Smooth muscle cell (in vitro differentiated cells): ENCODE data around the gene PPFIA1. TPM values are rescaled to one million over a fixed set of nuclear protein-coding genes. Genes with fewer than 3 reads are reported as not detected.

Source experiments
- DNase-seq: peaks from one replicate; lab custom pipeline; 2025; ENCODE audit not compliant: unreplicated experiment; lab: John Stamatoyannopoulos, UW
- H2AFZ ChIP-seq: fragments of 200-600 bp; sonication (generic); 2 replicates; pipeline ENCODE4 v1.6.0; 2016; ENCODE audit warnings: antibody characterized with exemption, low read depth, mild to moderate bottlenecking
- H3F3A ChIP-seq: fragments of 200-600 bp; sonication (generic); 2 replicates; pipeline ENCODE4 v1.6.0; 2017; ENCODE audit warnings: antibody characterized with exemption, low read depth
- H3K27ac ChIP-seq: fragments of 200-600 bp; sonication (generic); 2 replicates; pipeline ENCODE4 v1.5.1; 2016; ENCODE audit warnings: low read depth, mild to moderate bottlenecking
- H3K27me3 ChIP-seq: fragments of 200-600 bp; sonication (generic); 2 replicates; pipeline ENCODE4 v1.6.1; 2016; ENCODE audit warnings: low read depth, mild to moderate bottlenecking
- H3K36me3 ChIP-seq: fragments of 200-600 bp; sonication (generic); 2 replicates; pipeline ENCODE4 v1.5.1; 2016; ENCODE audit warnings: low read depth
- H3K4me1 ChIP-seq: fragments of 200-600 bp; sonication (generic); 2 replicates; pipeline ENCODE4 v1.5.1; 2016; ENCODE audit warnings: low read depth
- H3K4me2 ChIP-seq: fragments of 200-600 bp; sonication (generic); 2 replicates; pipeline ENCODE4 v1.6.0; 2016; ENCODE audit warnings: mild to moderate bottlenecking
- H3K4me3 ChIP-seq: fragments of 200-600 bp; sonication (generic); 2 replicates; pipeline ENCODE4 v1.5.1; 2016; ENCODE audit warnings: mild to moderate bottlenecking
- H3K79me2 ChIP-seq: fragments of 200-600 bp; sonication (generic); 2 replicates; pipeline ENCODE4 v1.6.0; 2016; ENCODE audit warnings: low read depth, mild to moderate bottlenecking
- H3K9ac ChIP-seq: fragments of 200-600 bp; sonication (generic); 2 replicates; pipeline ENCODE4 v1.6.0; 2016; ENCODE audit warnings: low read depth
- H3K9me3 ChIP-seq: fragments of 200-600 bp; sonication (generic); replicated peaks from 2 replicates; pipeline ENCODE4 v1.5.1; 2016; ENCODE audit warnings: low read depth
- H4K20me1 ChIP-seq: fragments of 200-600 bp; sonication (generic); 2 replicates; pipeline ENCODE4 v1.6.0; 2016; ENCODE audit warnings: low read depth
- CTCF ChIP-seq: fragments of 200-600 bp; sonication (generic); IDR thresholded peaks from 2 replicates; pipeline ENCODE4 v1.5.1; 2017; ENCODE audit warnings: borderline replicate concordance, mild to moderate bottlenecking, antibody characterized with exemption; ENCODE audit not compliant: insufficient read depth, poor library complexity, severe bottlenecking
- WGBS: methylation state at CpG from one replicate; pipeline ENCODE4 v1.1.7; 2016; ENCODE audit warnings: low lambda C conversion rate; 5-methylcytosine and 5-hydroxymethylcytosine counted together
- polyA plus RNA-seq: library from polyadenylated mRNA; unstranded; fragments of >200 nt; fragmentation: Nextera tagmentation; extraction: Ambion mirVana; gene quantifications from 2 replicates; pipeline ENCODE4 v1.2.1, GENCODE V29; 2016
- total RNA-seq: library from RNA; depleted of rRNA; stranded (reverse); fragments of >200 nt; gene quantifications from 2 replicates; pipeline ENCODE4 v1.2.3, GENCODE V29; 2014

PPFIA1 gene
- total and polyA plus RNA-seq, 2 experiments from 2014 or later, result 23.8 to 48.2 TPM

GRCh38 chr11:70304208-70304603, 33.7 kb downstream of the PPFIA1 start:
- DNase-seq, result no peak
- Histone ChIP-seq H3K4me2 (no peak overlapping the region), H3F3A (no peaks in the 10 kb centered on the region), H3K36me3 (no peaks in the 10 kb centered on the region), H3K4me3 (no peak overlapping the region), H3K4me1 (no peaks in the 10 kb centered on the region), H3K27me3 (no peaks in the 10 kb centered on the region), H3K79me2 (peaks cover 70% of the 10 kb centered on the region), H3K27ac (no peak overlapping the region), H3K9me3 (no peaks in the 10 kb centered on the region), H3K9ac (no peak overlapping the region), H4K20me1 (peaks cover 86% of the 10 kb centered on the region), H2AFZ (no peak overlapping the region)
- WGBS, result 95% methylated on average over 2 of the region's 2 CpGs
- TF ChIP-seq CTCF, result no peak

- Histone ChIP-seq H3K9me3 (no peaks in the 10 kb centered on the region), H3K4me2 (no peak overlapping the region), H3F3A (no peaks in the 10 kb centered on the region), H3K27me3 (no peaks in the 10 kb centered on the region), H3K79me2 (peaks cover 71% of the 10 kb centered on the region), H3K4me1 (no peaks in the 10 kb centered on the region), H3K4me3 (no peak overlapping the region), H3K27ac (no peak overlapping the region), H3K36me3 (no peaks in the 10 kb centered on the region), H2AFZ (no peak overlapping the region), H4K20me1 (peaks cover 87% of the 10 kb centered on the region), H3K9ac (no peak overlapping the region)
- DNase-seq, result no peak
- no peak for TF ChIP-seq CTCF
- WGBS, result 89% methylated on average over 3 of the region's 3 CpGs
Measured at GRCh38 chr11:70305501-70305900, 35.0 kb downstream of the PPFIA1 start.

- Histone ChIP-seq H3K36me3 (no peaks in the 10 kb centered on the region), H3K4me3 (no peak overlapping the region), H3K4me1 (no peaks in the 10 kb centered on the region), H3K27me3 (no peaks in the 10 kb centered on the region), H3K79me2 (peaks cover 68% of the 10 kb centered on the region), H3F3A (no peaks in the 10 kb centered on the region), H3K9ac (no peak overlapping the region), H2AFZ (no peak overlapping the region), H3K27ac (no peak overlapping the region), H3K4me2 (peak overlapping the region; percentile 1), H4K20me1 (peaks cover 81% of the 10 kb centered on the region), H3K9me3 (no peaks in the 10 kb centered on the region)
- 86% methylated on average over 4 of the region's 4 CpGs for WGBS
- no peak for DNase-seq
- TF ChIP-seq CTCF, result no peak
Measured at GRCh38 chr11:70306586-70307033, 36.1 kb downstream of the PPFIA1 start.

- Histone ChIP-seq H3K9me3 (no peaks in the 10 kb centered on the region), H3K27ac (no peak overlapping the region), H3K4me2 (peak overlapping the region; percentile 1), H3K79me2 (peaks cover 63% of the 10 kb centered on the region), H3K9ac (no peak overlapping the region), H3K36me3 (no peaks in the 10 kb centered on the region), H3F3A (no peaks in the 10 kb centered on the region), H4K20me1 (peaks cover 80% of the 10 kb centered on the region), H3K27me3 (no peaks in the 10 kb centered on the region), H2AFZ (no peak overlapping the region), H3K4me3 (no peak overlapping the region), H3K4me1 (no peaks in the 10 kb centered on the region)
- TF ChIP-seq CTCF, result no peak
- no peak for DNase-seq
- WGBS, result 59% methylated on average over 3 of the region's 3 CpGs
Measured at GRCh38 chr11:70307176-70307575, 36.7 kb downstream of the PPFIA1 start.
